Endothelial cell of umbilical vein (primary cell): ENCODE data around the gene POMC. TPM values are rescaled to one million over a fixed set of nuclear protein-coding genes. Genes with fewer than 3 reads are reported as not detected.

Experiments used
- BruUV-seq: library from RNA; stranded (reverse); fragments of 400-500 nt; replicated peaks from 2 replicates; lab custom pipeline; 2021; lab: Mats Ljungman, UMichigan
- CTCF ChIA-PET: fragments of 300-600, 350-600 bp; sonication (Branson Sonifier 250); formaldehyde crosslinking; loops from one replicate; lab custom pipeline; 2021; ENCODE audit warnings: antibody characterized with exemption, inconsistent platforms; lab: Charles Lee
- POLR2A ChIA-PET: fragments of 300-600, 350-600 bp; sonication (Branson Sonifier 250); formaldehyde crosslinking; loops from one replicate; lab custom pipeline; 2021; ENCODE audit warnings: antibody characterized with exemption, inconsistent platforms; lab: Charles Lee
- DNase-seq: peaks from one replicate; pipeline ENCODE4 v3.0.0-alpha.2; 2011; ENCODE audit warnings: low read depth, low spot score
- FAIRE-seq: peaks from 2 replicates; lab custom pipeline; 2011; peaks lifted over from hg19 to GRCh38; lab: Jason Lieb, UNC
- H2AFZ ChIP-seq: 2 replicates; pipeline ENCODE4 v1.6.0; 2012; ENCODE audit warnings: low read depth, low read length, control low read depth, inconsistent platforms
- H3K27ac ChIP-seq: 2 replicates; pipeline ENCODE4 v1.5.1; 2011; ENCODE audit warnings: low read depth, mild to moderate bottlenecking, control low read depth, low read length, moderate library complexity; ENCODE audit not compliant: insufficient read depth
- H3K27me3 ChIP-seq, 2 experiments: 2 replicates each; pipeline versions ENCODE4 v1.6.0 to v1.6.1; 2011; ENCODE audit warnings: low read length in 2 of 2, mixed read lengths in 1 of 2; ENCODE audit not compliant: control insufficient read depth in 2 of 2, insufficient read depth in 2 of 2
- H3K36me3 ChIP-seq, 2 experiments: 2 replicates in 1 of 2; 3 replicates in 1 of 2; pipeline ENCODE4 v1.5.1; 2011; ENCODE audit warnings: low read length in 2 of 2, mild to moderate bottlenecking in 1 of 2, moderate library complexity in 1 of 2; ENCODE audit not compliant: control insufficient read depth in 2 of 2, insufficient read depth in 2 of 2; ENCODE audit errors: extremely low read depth in 1 of 2
- H3K4me1 ChIP-seq: 3 replicates; pipeline ENCODE4 v1.5.1; 2011; ENCODE audit warnings: mild to moderate bottlenecking, low read length; ENCODE audit not compliant: control insufficient read depth, insufficient read depth; ENCODE audit errors: extremely low read depth
- H3K4me2 ChIP-seq: 2 replicates; pipeline ENCODE4 v1.6.1; 2011; ENCODE audit warnings: low read length, control low read depth, mixed read lengths; ENCODE audit not compliant: insufficient read depth
- H3K4me3 ChIP-seq, 3 experiments: fragments of 200-600 bp in 1 of 3; sonication (generic), shearing (Covaris generic) in 1 of 3; replicated peaks in 1 of 3; 2 replicates each; pipeline ENCODE4 v1.5.1; 2011 to 2016; ENCODE audit warnings: control low read depth in 3 of 3, low read length in 3 of 3, mild to moderate bottlenecking in 2 of 3, inconsistent platforms in 1 of 3, low read depth in 1 of 3, moderate library complexity in 1 of 3; ENCODE audit not compliant: insufficient read depth in 1 of 3
- H3K79me2 ChIP-seq: 2 replicates; pipeline ENCODE4 v1.6.0; 2012; ENCODE audit warnings: low read length, inconsistent platforms; ENCODE audit not compliant: control insufficient read depth, insufficient read depth
- H3K9ac ChIP-seq: replicated peaks from 2 replicates; pipeline ENCODE3; 2011; ENCODE audit warnings: low read length, control low read depth; ENCODE audit not compliant: insufficient read depth; ENCODE audit errors: extremely low read depth
- H3K9me1 ChIP-seq: replicated peaks from 3 replicates; pipeline ENCODE4 v1.6.0; 2011; ENCODE audit warnings: mild to moderate bottlenecking, low read length; ENCODE audit not compliant: control insufficient read depth, insufficient read depth; ENCODE audit errors: extremely low read depth
- H3K9me3 ChIP-seq: replicated peaks from 2 replicates; pipeline ENCODE4 v1.5.1; 2012; ENCODE audit warnings: low read length, inconsistent platforms; ENCODE audit not compliant: control insufficient read depth, insufficient read depth
- H4K20me1 ChIP-seq: replicated peaks from 2 replicates; pipeline ENCODE3; 2011; ENCODE audit warnings: mild to moderate bottlenecking, low read length; ENCODE audit not compliant: control insufficient read depth, insufficient read depth; ENCODE audit errors: extremely low read depth
- EZH2 ChIP-seq: IDR thresholded peaks from 2 replicates; pipeline ENCODE4 v1.6.1; 2012; ENCODE audit warnings: borderline replicate concordance, low read depth, mild to moderate bottlenecking, moderate library complexity, low read length, inconsistent platforms; ENCODE audit not compliant: severe bottlenecking
- FOS ChIP-seq: IDR thresholded peaks from 2 replicates; pipeline ENCODE4 v1.6.1; 2011; ENCODE audit warnings: mild to moderate bottlenecking, low read length, moderate library complexity, borderline replicate concordance; ENCODE audit not compliant: insufficient read depth
- GATA2 ChIP-seq: IDR thresholded peaks from 2 replicates; pipeline ENCODE4 v1.7.0; 2011; ENCODE audit warnings: low read depth, mild to moderate bottlenecking, moderate library complexity, mixed read lengths, low read length; ENCODE audit not compliant: insufficient read length, insufficient read depth
- JUN ChIP-seq: IDR thresholded peaks from 2 replicates; pipeline ENCODE4 v1.6.1; 2011; ENCODE audit warnings: borderline replicate concordance, low read depth; ENCODE audit not compliant: insufficient read length, insufficient read depth
- MYC ChIP-seq: IDR thresholded peaks from one replicate; pipeline ENCODE4 v1.6.1; 2011; ENCODE audit warnings: mild to moderate bottlenecking, low read depth, low read length
- POLR2A ChIP-seq: IDR thresholded peaks from 2 replicates; pipeline ENCODE4 v1.6.1; 2012; ENCODE audit warnings: low read depth, mild to moderate bottlenecking, control low read depth, low read length
- POLR2AphosphoS5 ChIP-seq: IDR thresholded peaks from 2 replicates; pipeline ENCODE4 v1.6.1; 2012; ENCODE audit warnings: low read depth, mild to moderate bottlenecking, control low read depth, low read length, moderate library complexity; ENCODE audit not compliant: insufficient read depth
- dilution Hi-C: fragments of 300-500 bp; cut with MboI; formaldehyde crosslinking; loops from one replicate; pipeline ENCODE4 v1.15.0; 2019; ENCODE audit warnings: low sequenced_read_pairs; ENCODE audit not compliant: extremely low pct_ligation_motif_present
- intact Hi-C: fragments of 100-400 bp; cut with micrococcal nuclease; formaldehyde crosslinking; loops from one replicate; pipeline ENCODE4 v1.10.0; 2022
- polyA plus RNA-seq, 4 experiments: library from polyadenylated mRNA; depleted of rRNA in 3 of 4; stranded (reverse) in 3 of 4; unstranded in 1 of 4; fragments of >200 nt; gene quantifications; 2 replicates each; pipeline versions ENCODE4 v1.2.1 to v1.2.3, GENCODE V29; 2011 to 2012; ENCODE audit warnings: missing spikeins in 1 of 4
- total RNA-seq: library from RNA; stranded (reverse); gene quantifications from 2 replicates; pipeline ENCODE4 v1.2.3, GENCODE V29; 2021
- TF ChIP-seq, protein P1 (sequence below): IDR thresholded peaks from 2 replicates; pipeline ENCODE4 v1.6.1; 2011; ENCODE audit not compliant: insufficient read depth, insufficient read length
- TF ChIP-seq, protein P2 (sequence below), 2 donors: IDR thresholded peaks; 1 replicate in 1 of 2; 2 replicates in 1 of 2; pipeline ENCODE4 v1.5.1; 2011; ENCODE audit warnings: low read length in 2 of 2, mild to moderate bottlenecking in 2 of 2, moderate library complexity in 2 of 2, control low read depth in 1 of 2, inconsistent platforms in 1 of 2, low read depth in 1 of 2; ENCODE audit not compliant: insufficient read depth in 1 of 2; ENCODE audit errors: extremely low read depth in 1 of 2

POMC gene
- total and polyA plus RNA-seq, 2 donors (not counting 3 experiments of a cell fraction or from before 2014, with no cell fraction given): 2.4 to 2.7 TPM

DNA sequence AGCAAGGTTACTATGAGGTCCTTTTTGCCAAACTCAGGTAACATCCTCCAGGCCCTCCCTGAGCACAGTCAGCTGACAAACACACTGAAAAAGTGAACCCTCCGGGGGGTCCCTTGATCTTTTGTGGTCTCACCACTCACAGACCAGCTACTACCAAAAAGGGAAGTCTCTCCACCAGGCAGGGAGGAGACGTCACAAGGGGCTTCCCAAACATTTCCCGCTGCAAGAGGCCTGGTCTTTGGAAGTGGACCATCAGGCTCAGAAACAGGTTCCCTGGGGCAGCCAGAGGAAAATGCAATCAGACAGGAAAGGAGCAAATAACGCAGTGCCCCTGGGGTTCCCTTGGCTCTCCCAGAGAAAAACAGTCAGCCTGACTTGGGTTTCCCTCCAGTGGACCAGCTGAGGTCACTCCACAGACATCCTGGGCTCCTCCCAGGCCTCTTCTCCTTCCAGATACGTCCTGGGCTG, 38.7 kb upstream of the POMC start:
- no peaks in the 10 kb centered on the region for H3K36me3 ChIP-seq
- no peaks in the 10 kb centered on the region for H3K27me3 ChIP-seq
- intact Hi-C loops: no loop called here
- ChIA-PET POLR2A (no interaction called here), CTCF (interaction anchor here (0.9 to 2.0 kb wide), 3 partner anchors 10 to 21 kb away, joined by 3 to 11 read pairs (median 5); no protein-coding TSS in a partner anchor)
- TF ChIP-seq FOS: no peak
- TF ChIP-seq GATA2: no peak
- TF ChIP-seq, protein P1, sequence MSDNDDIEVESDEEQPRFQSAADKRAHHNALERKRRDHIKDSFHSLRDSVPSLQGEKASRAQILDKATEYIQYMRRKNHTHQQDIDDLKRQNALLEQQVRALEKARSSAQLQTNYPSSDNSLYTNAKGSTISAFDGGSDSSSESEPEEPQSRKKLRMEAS: no peak
- TF ChIP-seq POLR2AphosphoS5: no peak
- no peak for TF ChIP-seq JUN
- TF ChIP-seq, protein P2, sequence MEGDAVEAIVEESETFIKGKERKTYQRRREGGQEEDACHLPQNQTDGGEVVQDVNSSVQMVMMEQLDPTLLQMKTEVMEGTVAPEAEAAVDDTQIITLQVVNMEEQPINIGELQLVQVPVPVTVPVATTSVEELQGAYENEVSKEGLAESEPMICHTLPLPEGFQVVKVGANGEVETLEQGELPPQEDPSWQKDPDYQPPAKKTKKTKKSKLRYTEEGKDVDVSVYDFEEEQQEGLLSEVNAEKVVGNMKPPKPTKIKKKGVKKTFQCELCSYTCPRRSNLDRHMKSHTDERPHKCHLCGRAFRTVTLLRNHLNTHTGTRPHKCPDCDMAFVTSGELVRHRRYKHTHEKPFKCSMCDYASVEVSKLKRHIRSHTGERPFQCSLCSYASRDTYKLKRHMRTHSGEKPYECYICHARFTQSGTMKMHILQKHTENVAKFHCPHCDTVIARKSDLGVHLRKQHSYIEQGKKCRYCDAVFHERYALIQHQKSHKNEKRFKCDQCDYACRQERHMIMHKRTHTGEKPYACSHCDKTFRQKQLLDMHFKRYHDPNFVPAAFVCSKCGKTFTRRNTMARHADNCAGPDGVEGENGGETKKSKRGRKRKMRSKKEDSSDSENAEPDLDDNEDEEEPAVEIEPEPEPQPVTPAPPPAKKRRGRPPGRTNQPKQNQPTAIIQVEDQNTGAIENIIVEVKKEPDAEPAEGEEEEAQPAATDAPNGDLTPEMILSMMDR (IDR thresholded peaks at IDR 0.05; ENCODE audit: extremely low read depth in 1 of 2, insufficient read depth in 1 of 2, low read depth in 1 of 2, low read length in 2 of 2): no peak
- TF ChIP-seq MYC: no peak
- TF ChIP-seq POLR2A: no peak
- no peak for TF ChIP-seq EZH2
- H3K79me2 ChIP-seq: no peaks in the 10 kb centered on the region
- H2AFZ ChIP-seq: no peak overlapping the region
- no peak overlapping the region for H3K4me3 ChIP-seq
- no peak overlapping the region for H3K27ac ChIP-seq
- FAIRE-seq: no peak
- no peaks in the 10 kb centered on the region for H4K20me1 ChIP-seq
- BruUV-seq: no TSS peak
- dilution Hi-C loops: no loop called here
- H3K9me3 ChIP-seq: no peaks in the 10 kb centered on the region
- no peak overlapping the region for H3K4me2 ChIP-seq
- no peak for DNase-seq
- H3K4me1 ChIP-seq: no peaks in the 10 kb centered on the region
- no peak overlapping the region for H3K9ac ChIP-seq
- H3K9me1 ChIP-seq: no peaks in the 10 kb centered on the region
